WERI-Rb-1 (cell line): Measurements from ENCODE around the gene SUMO4.

Experiments used
- DNase-seq: peaks from one replicate; pipeline ENCODE4 v3.0.0-alpha.2; 2020
- H3K27ac ChIP-seq: fragments of 250-450 bp; sonication (Bioruptor Pico); 2 replicates; pipeline ENCODE4 v1.5.1; 2020; ENCODE audit warnings: mild to moderate bottlenecking, moderate library complexity
- H3K27me3 ChIP-seq: fragments of 250-450 bp; sonication (Bioruptor Pico); 2 replicates; pipeline ENCODE4 v1.5.1; 2021; ENCODE audit warnings: mild to moderate bottlenecking, low read depth, moderate library complexity; ENCODE audit not compliant: insufficient read depth, severe bottlenecking
- H3K36me3 ChIP-seq: fragments of 250-450 bp; sonication (Bioruptor Pico); 2 replicates; pipeline ENCODE4 v1.5.1; 2020; ENCODE audit warnings: mild to moderate bottlenecking, moderate library complexity
- H3K4me3 ChIP-seq: 2 replicates; pipeline ENCODE4 v1.5.1; 2011; ENCODE audit warnings: low read depth, mild to moderate bottlenecking, control low read depth, low read length
- H3K9me3 ChIP-seq: fragments of 250-450 bp; sonication (Bioruptor Pico); 2 replicates; pipeline ENCODE4 v1.5.1; 2021; ENCODE audit warnings: mild to moderate bottlenecking, moderate library complexity; ENCODE audit not compliant: severe bottlenecking
- CTCF ChIP-seq: IDR thresholded peaks from 2 replicates; pipeline ENCODE4 v1.5.1; 2011; ENCODE audit warnings: low read depth, mild to moderate bottlenecking, control low read depth, inconsistent platforms, low read length

Gene SUMO4

GRCh38 chr6:149400050-149400449, at the start of gene SUMO4:
SUMO4 (plus strand) TSS chr6:149400262; CDS start chr6:149400392, 130 bp downstream.
- H3K9me3 ChIP-seq = no peaks in the 10 kb centered on the region
- DNase-seq = no peak
- no peaks in the 10 kb centered on the region for H3K27me3 ChIP-seq
- H3K4me3 ChIP-seq = no peak within 1 kb of the TSS
- H3K27ac ChIP-seq = no peak within 1 kb of the TSS
- no peak for TF ChIP-seq CTCF
- peaks cover 40% of the 10 kb centered on the region for H3K36me3 ChIP-seq

- H3K36me3 ChIP-seq = peaks cover 2% of the 10 kb centered on the region; the same call in 1 of the 2 replicates
- no peak for DNase-seq
- no peaks in the 10 kb centered on the region for H3K9me3 ChIP-seq
- TF ChIP-seq CTCF = no peak
- H3K27me3 ChIP-seq = no peaks in the 10 kb centered on the region
- no peak overlapping the region for H3K4me3 ChIP-seq
- no peak overlapping the region for H3K27ac ChIP-seq
Measured at GRCh38 chr6:149354009-149354408, 46.1 kb upstream of the SUMO4 start.

- Histone ChIP-seq H3K36me3 (peaks cover 2% of the 10 kb centered on the region; the same call in 1 of the 2 replicates), H3K4me3 (no peak overlapping the region), H3K27ac (no peak overlapping the region), H3K27me3 (no peaks in the 10 kb centered on the region), H3K9me3 (no peaks in the 10 kb centered on the region)
- TF ChIP-seq CTCF = no peak
- no peak for DNase-seq
Measured at GRCh38 chr6:149356081-149356750, 43.8 kb upstream of the SUMO4 start.

- H3K36me3 ChIP-seq = peaks cover 2% of the 10 kb centered on the region; the same call in 1 of the 2 replicates
- TF ChIP-seq CTCF = no peak
Measured at GRCh38 chr6:149357726-149358538, 42.1 kb upstream of the SUMO4 start.

GRCh38 chr6:149359440-149359839, 40.6 kb upstream of the SUMO4 start:
- Histone ChIP-seq H3K9me3 (peaks cover 3% of the 10 kb centered on the region), H3K27me3 (no peaks in the 10 kb centered on the region), H3K27ac (no peak overlapping the region), H3K36me3 (no peaks in the 10 kb centered on the region), H3K4me3 (no peak overlapping the region)
- no peak for TF ChIP-seq CTCF
- DNase-seq = no peak

More at GRCh38 chr6:149357726-149358538, 42.1 kb upstream of the SUMO4 start:
- H3K9me3 ChIP-seq = peaks cover 3% of the 10 kb centered on the region
- H3K27me3 ChIP-seq = no peaks in the 10 kb centered on the region
- H3K27ac ChIP-seq = no peak overlapping the region
- H3K4me3 ChIP-seq = no peak overlapping the region
- no peak for DNase-seq
